A673 (cell line): ENCODE data around the gene SLC6A6. TPM values are rescaled to one million over a fixed set of nuclear protein-coding genes. Genes with fewer than 3 reads are reported as not detected.
"Not testable (repeated sequence)": the region's sequence is repeated elsewhere in the genome, so short reads cannot be mapped to it uniquely, and the experiment has no call there.

ENCODE experiments used
- BruUV-seq: library from RNA; stranded (reverse); fragments of 400-500 nt; replicated peaks from 2 replicates; lab custom pipeline; 2021; lab: Mats Ljungman, UMichigan
- CTCF ChIA-PET: fragments of 300-600 bp; sonication (Branson Sonifier 250); formaldehyde crosslinking; loops from one replicate; lab custom pipeline; 2022; ENCODE audit warnings: antibody characterized with exemption; lab: Charles Lee
- POLR2A ChIA-PET: fragments of 300-600 bp; sonication (Branson Sonifier 250); formaldehyde crosslinking; loops from one replicate; lab custom pipeline; 2022; ENCODE audit warnings: antibody characterized with exemption; ENCODE audit not compliant: low non-redundant PET; lab: Charles Lee
- DNase-seq: peaks from one replicate; pipeline ENCODE4 v3.0.0-alpha.2; 2015; ENCODE audit warnings: low spot score
- H3K27ac ChIP-seq: fragments of 200-600 bp; sonication (generic); 2 replicates; pipeline ENCODE4 v1.5.1; 2016; ENCODE audit warnings: mixed run types, low read depth, mild to moderate bottlenecking, mixed read lengths, antibody characterized with exemption, low read length; ENCODE audit not compliant: poor library complexity, severe bottlenecking
- H3K27me3 ChIP-seq: fragments of 200-600 bp; sonication (generic); replicated peaks from 2 replicates; pipeline ENCODE4 v1.6.1; 2017; ENCODE audit warnings: mixed run types, low read depth, mild to moderate bottlenecking, mixed read lengths, antibody characterized with exemption, low read length; ENCODE audit not compliant: insufficient read depth, poor library complexity
- H3K36me3 ChIP-seq: fragments of 200-600 bp; sonication (generic); 2 replicates; pipeline ENCODE4 v1.6.1; 2016; ENCODE audit warnings: mixed run types, mild to moderate bottlenecking, mixed read lengths, antibody characterized with exemption, low read length; ENCODE audit not compliant: insufficient read depth, poor library complexity, severe bottlenecking
- H3K4me1 ChIP-seq: fragments of 200-600 bp; sonication (generic); 2 replicates; pipeline ENCODE4 v1.6.1; 2017; ENCODE audit warnings: mixed run types, mild to moderate bottlenecking, mixed read lengths, antibody characterized with exemption, low read length; ENCODE audit not compliant: insufficient read depth, poor library complexity, severe bottlenecking
- H3K4me3 ChIP-seq: fragments of 200-600 bp; sonication (generic); 2 replicates; pipeline ENCODE4 v1.5.1; 2016; ENCODE audit warnings: low read depth, mixed run types, mild to moderate bottlenecking, mixed read lengths, low read length; ENCODE audit not compliant: poor library complexity, severe bottlenecking
- H3K9me3 ChIP-seq: fragments of 200-600 bp; sonication (generic); 2 replicates; pipeline ENCODE4 v1.6.1; 2016; ENCODE audit warnings: mixed run types, low read depth, mild to moderate bottlenecking, mixed read lengths, antibody characterized with exemption, low read length; ENCODE audit not compliant: poor library complexity, severe bottlenecking
- EZH2 ChIP-seq: fragments of 200-600 bp; sonication (generic); IDR thresholded peaks from 2 replicates; pipeline ENCODE4 v1.6.1; 2017; ENCODE audit warnings: borderline replicate concordance, low read depth, mild to moderate bottlenecking, mixed read lengths, antibody characterized with exemption, low read length; ENCODE audit not compliant: poor library complexity, severe bottlenecking
- intact Hi-C: fragments of 100-400 bp; cut with micrococcal nuclease; formaldehyde crosslinking; loops from one replicate; pipeline ENCODE4 v1.10.0; 2022; ENCODE audit not compliant: unreplicated experiment
- total RNA-seq: library from RNA; stranded (reverse); gene quantifications from 2 replicates; pipeline ENCODE4 v1.2.3, GENCODE V29; 2021
- TF ChIP-seq, protein P1 (sequence below): fragments of 300-800, 200-600 bp; sonication (generic); conservative IDR thresholded peaks from 2 replicates; pipeline ENCODE4 v1.5.1; 2017; ENCODE audit warnings: low read depth, mild to moderate bottlenecking, antibody characterized with exemption, low read length, moderate library complexity, mixed read lengths

SLC6A6 gene
- total RNA-seq, 1 experiment from 2014 or later = 55.1 TPM

DNA sequence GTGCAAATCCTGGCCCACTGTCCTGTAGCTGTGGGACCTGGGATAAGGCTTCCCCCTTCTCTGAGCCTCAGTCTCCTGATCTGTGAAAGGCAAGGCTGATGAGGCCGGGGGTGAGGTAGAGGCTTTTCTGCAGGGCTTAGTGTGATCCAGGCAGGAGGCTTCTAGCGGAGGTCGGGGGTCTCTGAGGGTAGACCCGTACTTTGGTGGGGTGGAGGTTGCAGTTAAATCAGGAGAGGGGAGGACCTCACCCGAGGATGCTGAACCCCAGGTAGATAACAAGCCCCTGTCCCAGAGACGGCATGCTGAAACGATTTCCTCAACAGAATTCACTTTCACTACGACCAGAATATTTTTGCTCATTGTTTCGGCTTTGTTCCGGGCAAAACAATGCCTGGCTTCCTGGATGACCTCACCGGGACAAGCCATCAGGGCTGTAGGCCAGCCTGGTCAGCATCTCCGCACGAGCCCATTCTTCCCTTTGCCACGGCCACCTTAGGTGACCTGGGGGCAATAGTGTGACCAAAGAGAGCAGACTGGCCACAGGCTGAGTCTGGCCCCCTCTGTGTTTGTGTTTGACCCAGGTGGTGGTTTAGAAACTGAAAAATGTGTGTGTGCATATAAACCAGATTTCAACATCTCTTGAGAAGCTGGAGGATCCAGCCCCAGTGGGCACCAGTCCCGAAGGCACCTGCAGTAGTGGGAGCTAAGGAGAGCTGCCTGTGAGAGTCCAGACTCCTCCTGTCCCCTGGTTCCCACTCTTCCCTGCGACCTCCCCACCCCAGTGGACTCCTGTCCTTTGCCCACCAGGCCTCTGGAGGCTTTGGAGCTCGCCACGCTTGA lies 33.0 kb downstream of the SLC6A6 start:
- Histone ChIP-seq H3K9me3 (no peaks in the 10 kb centered on the region), H3K27ac (peak overlapping the region; percentile 37), H3K27me3 (no peaks in the 10 kb centered on the region), H3K36me3 (no peaks in the 10 kb centered on the region), H3K4me1 (peaks cover 85% of the 10 kb centered on the region), H3K4me3 (no peak overlapping the region)
- no TSS peak for BruUV-seq
- CTCF ChIA-PET = no interaction called here
- TF ChIP-seq, protein P1, sequence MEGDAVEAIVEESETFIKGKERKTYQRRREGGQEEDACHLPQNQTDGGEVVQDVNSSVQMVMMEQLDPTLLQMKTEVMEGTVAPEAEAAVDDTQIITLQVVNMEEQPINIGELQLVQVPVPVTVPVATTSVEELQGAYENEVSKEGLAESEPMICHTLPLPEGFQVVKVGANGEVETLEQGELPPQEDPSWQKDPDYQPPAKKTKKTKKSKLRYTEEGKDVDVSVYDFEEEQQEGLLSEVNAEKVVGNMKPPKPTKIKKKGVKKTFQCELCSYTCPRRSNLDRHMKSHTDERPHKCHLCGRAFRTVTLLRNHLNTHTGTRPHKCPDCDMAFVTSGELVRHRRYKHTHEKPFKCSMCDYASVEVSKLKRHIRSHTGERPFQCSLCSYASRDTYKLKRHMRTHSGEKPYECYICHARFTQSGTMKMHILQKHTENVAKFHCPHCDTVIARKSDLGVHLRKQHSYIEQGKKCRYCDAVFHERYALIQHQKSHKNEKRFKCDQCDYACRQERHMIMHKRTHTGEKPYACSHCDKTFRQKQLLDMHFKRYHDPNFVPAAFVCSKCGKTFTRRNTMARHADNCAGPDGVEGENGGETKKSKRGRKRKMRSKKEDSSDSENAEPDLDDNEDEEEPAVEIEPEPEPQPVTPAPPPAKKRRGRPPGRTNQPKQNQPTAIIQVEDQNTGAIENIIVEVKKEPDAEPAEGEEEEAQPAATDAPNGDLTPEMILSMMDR = no peak
- TF ChIP-seq EZH2 = no peak
- no peak for DNase-seq
- intact Hi-C loops = no loop called here
- POLR2A ChIA-PET = interaction anchor here (0.8 kb wide), 1 partner anchor 33 kb away, joined by 3 read pairs; the partner anchor contains the start of gene SLC6A6

DNA sequence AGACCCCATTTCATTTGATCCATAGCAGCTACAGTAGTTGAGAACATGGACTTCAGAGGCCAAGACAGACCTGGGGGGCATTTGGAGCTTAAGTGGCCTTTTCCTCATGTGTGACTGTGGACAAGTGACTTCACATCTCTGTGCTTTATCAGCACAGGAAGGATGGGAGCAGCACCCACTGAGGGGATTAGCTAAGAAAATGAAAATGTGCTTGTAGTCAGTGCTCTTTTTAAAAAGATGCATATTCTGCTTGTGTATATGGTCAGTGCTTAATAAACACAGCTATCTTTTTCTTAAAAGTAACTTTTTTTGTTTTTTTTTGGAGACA lies 34.5 kb downstream of the SLC6A6 start:
- TF ChIP-seq, protein P1 = no peak
- no peak for TF ChIP-seq EZH2
- Histone ChIP-seq H3K4me3 (no peak overlapping the region), H3K27ac (no peak overlapping the region), H3K9me3 (no peaks in the 10 kb centered on the region), H3K4me1 (peaks cover 79% of the 10 kb centered on the region), H3K36me3 (no peaks in the 10 kb centered on the region), H3K27me3 (no peaks in the 10 kb centered on the region)
- POLR2A ChIA-PET = no interaction called here
- BruUV-seq = no TSS peak
- intact Hi-C loops = no loop called here
- CTCF ChIA-PET = no interaction called here
- DNase-seq = no peak

DNA sequence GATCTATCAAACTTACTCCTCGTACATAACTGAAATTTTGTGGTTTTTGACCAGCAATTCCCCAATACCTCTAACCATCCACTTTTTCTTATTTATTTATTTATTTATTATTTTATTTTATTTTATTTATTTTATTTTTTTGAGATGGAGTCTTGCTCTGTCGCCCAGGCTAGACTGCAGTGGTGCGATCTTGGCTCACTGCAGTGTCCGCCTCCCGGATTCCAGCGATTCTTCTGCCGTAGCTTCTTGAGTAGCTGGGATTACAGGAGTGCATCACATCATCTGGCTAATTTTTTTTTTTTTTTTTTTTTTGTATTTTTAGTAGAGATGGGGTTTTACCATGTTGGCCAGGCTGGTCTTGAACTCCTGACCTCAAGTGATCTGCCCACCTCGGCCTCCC lies 35.3 kb downstream of the SLC6A6 start:
- BruUV-seq, H3K36me3 ChIP-seq, H3K27me3 ChIP-seq, intact Hi-C loops, DNase-seq, H3K27ac ChIP-seq, H3K4me3 ChIP-seq, CTCF ChIA-PET, H3K9me3 ChIP-seq, POLR2A ChIA-PET: not testable (repeated sequence)
- peaks cover 72% of the 10 kb centered on the region for H3K4me1 ChIP-seq

DNA sequence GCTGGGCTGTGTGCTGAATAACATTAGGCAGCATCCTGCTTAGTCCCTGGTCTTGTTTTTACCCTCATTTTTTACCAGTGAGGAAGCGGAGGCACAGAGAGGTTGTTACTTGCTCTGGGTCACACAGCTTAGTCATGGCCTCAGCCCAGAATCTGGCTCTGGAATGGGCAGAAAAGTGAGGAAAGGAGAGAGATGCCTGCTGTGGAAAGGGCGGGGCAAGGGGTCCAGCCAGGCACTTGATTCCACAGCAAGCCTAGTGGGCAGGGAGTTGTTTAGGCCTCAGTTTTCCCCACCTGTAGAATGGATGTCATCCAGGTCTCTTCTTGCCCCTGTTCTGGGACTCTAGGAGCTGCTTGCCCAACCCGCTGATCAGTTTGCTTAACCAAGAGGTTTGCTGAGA lies 35.9 kb downstream of the SLC6A6 start:
- intact Hi-C loops = no loop called here

More for the DNA sequence above, 35.9 kb downstream of the SLC6A6 start:
- no peak for TF ChIP-seq EZH2
- TF ChIP-seq, protein P1 = no peak
- Histone ChIP-seq H3K4me1 (peaks cover 66% of the 10 kb centered on the region), H3K36me3 (no peaks in the 10 kb centered on the region), H3K27ac (no peak overlapping the region), H3K9me3 (no peaks in the 10 kb centered on the region), H3K4me3 (no peak overlapping the region), H3K27me3 (no peaks in the 10 kb centered on the region)
- BruUV-seq = no TSS peak
- ChIA-PET CTCF (no interaction called here), POLR2A (no interaction called here)
- DNase-seq = no peak
